H1 (cell line): ENCODE data around the gene MORN5. TPM values are rescaled to one million over a fixed set of nuclear protein-coding genes. Genes with fewer than 3 reads are reported as not detected.

Experiments used
- CTCF ChIA-PET: fragments of 300-600 bp; sonication (Branson Sonifier 250); formaldehyde crosslinking; loops from one replicate; lab custom pipeline; 2021; ENCODE audit not compliant: partially characterized antibody; lab: Charles Lee
- POLR2A ChIA-PET: fragments of 300-600 bp; sonication (Branson Sonifier 250); formaldehyde crosslinking; loops from one replicate; lab custom pipeline; 2021; ENCODE audit warnings: inconsistent platforms; ENCODE audit not compliant: partially characterized antibody; lab: Charles Lee
- DNase-seq, 2 experiments: peaks; one replicate each; pipeline versions ENCODE4 v3.0.0 to v3.0.0-alpha.2; 2010 to 2022; ENCODE audit warnings: low spot score in 2 of 2, low read depth in 1 of 2, mixed read lengths in 1 of 2
- FAIRE-seq: peaks from 2 replicates; lab custom pipeline; 2011; peaks lifted over from hg19 to GRCh38; lab: Jason Lieb, UNC
- H2AFZ ChIP-seq: 2 replicates; pipeline ENCODE4 v1.8.1; 2012; ENCODE audit warnings: low read length, inconsistent platforms
- H2AK5ac ChIP-seq: 2 replicates; pipeline ENCODE4 v1.6.1; 2013; ENCODE audit warnings: low read depth, low read length
- H2BK120ac ChIP-seq: replicated peaks from 2 replicates; pipeline ENCODE3; 2013; ENCODE audit warnings: low read depth, low read length, inconsistent platforms
- H2BK12ac ChIP-seq: 2 replicates; pipeline ENCODE4 v1.6.1; 2013; ENCODE audit warnings: low read depth, low read length
- H2BK15ac ChIP-seq: 2 replicates; pipeline ENCODE4 v1.6.1; 2013; ENCODE audit warnings: low read length
- H2BK20ac ChIP-seq: 2 replicates; pipeline ENCODE4 v1.6.1; 2013; ENCODE audit warnings: low read length
- H2BK5ac ChIP-seq: 2 replicates; pipeline ENCODE4 v1.6.1; 2013; ENCODE audit warnings: low read depth, low read length
- H3K14ac ChIP-seq: 2 replicates; pipeline ENCODE4 v1.6.1; 2013; ENCODE audit warnings: inconsistent platforms; ENCODE audit not compliant: insufficient read length
- H3K18ac ChIP-seq: 2 replicates; pipeline ENCODE4 v1.6.1; 2013; ENCODE audit warnings: low read length; ENCODE audit errors: extremely low read depth
- H3K23ac ChIP-seq: 2 replicates; pipeline ENCODE4 v1.6.1; 2013; ENCODE audit warnings: inconsistent platforms; ENCODE audit not compliant: insufficient read length
- H3K23me2 ChIP-seq: 2 replicates; pipeline ENCODE4 v1.6.1; 2013; ENCODE audit warnings: low read depth, low read length
- H3K27ac ChIP-seq: 2 replicates; pipeline ENCODE4 v1.6.1; 2011; ENCODE audit warnings: low read depth, low read length, inconsistent platforms
- H3K27me3 ChIP-seq, 4 experiments: replicated peaks in 1 of 4; 1 replicate in 1 of 4; 2 replicates in 3 of 4; pipeline versions ENCODE4 v1.6.1 to v1.8.1; 2011 to 2013; ENCODE audit warnings: low read length in 3 of 4, mild to moderate bottlenecking in 3 of 4, inconsistent platforms in 2 of 4, mixed read lengths in 2 of 4, moderate library complexity in 1 of 4; ENCODE audit not compliant: control insufficient read depth in 3 of 4, insufficient read depth in 3 of 4; ENCODE audit errors: extremely low read depth in 1 of 4
- H3K36me3 ChIP-seq, 4 experiments: 2 replicates each; pipeline versions ENCODE4 v1.6.1 to v1.8.1; 2011 to 2013; ENCODE audit warnings: mild to moderate bottlenecking in 4 of 4, low read length in 3 of 4, moderate library complexity in 2 of 4, control low read depth in 1 of 4, inconsistent platforms in 1 of 4; ENCODE audit not compliant: insufficient read depth in 4 of 4, control insufficient read depth in 2 of 4
- H3K4ac ChIP-seq: replicated peaks from 2 replicates; pipeline ENCODE3; 2013; ENCODE audit warnings: low read length, low read depth, mixed read lengths, inconsistent platforms; ENCODE audit not compliant: insufficient read length
- H3K4me1 ChIP-seq, 4 experiments: replicated peaks in 1 of 4; 1 replicate in 1 of 4; 2 replicates in 3 of 4; pipeline versions ENCODE4 v1.6.1 to v1.8.1; 2011 to 2013; ENCODE audit warnings: low read length in 3 of 4, inconsistent platforms in 2 of 4, mixed read lengths in 1 of 4; ENCODE audit not compliant: insufficient read depth in 4 of 4, control insufficient read depth in 3 of 4
- H3K4me2 ChIP-seq, 2 experiments: 2 replicates each; pipeline versions ENCODE4 v1.6.1 to v1.8.1; 2011 to 2013; ENCODE audit warnings: low read depth in 2 of 2, low read length in 2 of 2, control low read depth in 1 of 2, inconsistent platforms in 1 of 2, mild to moderate bottlenecking in 1 of 2; ENCODE audit not compliant: insufficient read depth in 1 of 2
- H3K4me3 ChIP-seq, 4 experiments: fragments of 200-600, 300-600 bp in 1 of 4; sonication (generic), shearing (Covaris generic), sonication (Bioruptor Twin) in 1 of 4; 2 replicates each; pipeline versions ENCODE4 v1.5.1 to v1.8.1; 2011 to 2016; ENCODE audit warnings: low read length in 4 of 4, low read depth in 3 of 4, control low read depth in 2 of 4, inconsistent platforms in 2 of 4, mild to moderate bottlenecking in 2 of 4, mixed read lengths in 1 of 4, moderate library complexity in 1 of 4; ENCODE audit not compliant: insufficient read depth in 2 of 4; ENCODE audit errors: extremely low read depth in 1 of 4
- H3K56ac ChIP-seq: replicated peaks from 2 replicates; pipeline ENCODE3; 2013; ENCODE audit warnings: low read depth, mild to moderate bottlenecking, mixed read lengths, low read length, inconsistent platforms; ENCODE audit not compliant: insufficient read length
- H3K79me1 ChIP-seq: 2 replicates; pipeline ENCODE4 v1.6.1; 2013; ENCODE audit warnings: low read depth, low read length, control low read depth
- H3K79me2 ChIP-seq, 2 experiments: 2 replicates each; pipeline versions ENCODE4 v1.6.1 to v1.8.1; 2012 to 2013; ENCODE audit warnings: low read length in 2 of 2, mild to moderate bottlenecking in 2 of 2, inconsistent platforms in 1 of 2; ENCODE audit not compliant: insufficient read depth in 2 of 2, control insufficient read depth in 1 of 2
- H3K9ac ChIP-seq, 4 experiments: replicated peaks in 1 of 4; 1 replicate in 1 of 4; 2 replicates in 3 of 4; pipeline versions ENCODE4 v1.6.1 to v1.8.1; 2011 to 2013; ENCODE audit warnings: low read depth in 3 of 4, low read length in 3 of 4, control low read depth in 2 of 4, mild to moderate bottlenecking in 2 of 4, moderate library complexity in 2 of 4, inconsistent platforms in 1 of 4; ENCODE audit errors: extremely low read depth in 1 of 4
- H3K9me3 ChIP-seq, 2 experiments: 2 replicates each; pipeline versions ENCODE4 v1.6.1 to v1.8.1; 2012 to 2013; ENCODE audit warnings: mild to moderate bottlenecking in 2 of 2, moderate library complexity in 2 of 2, control low read depth in 1 of 2, inconsistent platforms in 1 of 2, low read depth in 1 of 2, low read length in 1 of 2, mixed read lengths in 1 of 2; ENCODE audit not compliant: insufficient read depth in 2 of 2
- H4K20me1 ChIP-seq, 2 experiments: replicated peaks in 1 of 2; 2 replicates each; pipeline versions ENCODE3 to v1.8.1; 2011 to 2013; ENCODE audit warnings: inconsistent platforms in 2 of 2, low read length in 2 of 2, mild to moderate bottlenecking in 1 of 2; ENCODE audit not compliant: insufficient read depth in 2 of 2, control insufficient read depth in 1 of 2
- H4K5ac ChIP-seq: 2 replicates; pipeline ENCODE4 v1.6.1; 2013; ENCODE audit warnings: low read length, low read depth, mixed read lengths, inconsistent platforms; ENCODE audit not compliant: insufficient read length
- H4K8ac ChIP-seq: 2 replicates; pipeline ENCODE4 v1.8.0; 2013; ENCODE audit warnings: mild to moderate bottlenecking, moderate library complexity, low read length, inconsistent platforms; ENCODE audit not compliant: insufficient read depth; ENCODE audit errors: extremely low read depth
- H4K91ac ChIP-seq: replicated peaks from 2 replicates; pipeline ENCODE3; 2013; ENCODE audit warnings: low read length, mixed read lengths, inconsistent platforms; ENCODE audit not compliant: insufficient read length
- ASH2L ChIP-seq: fragments of 200-600, 300-600 bp; sonication (generic); IDR thresholded peaks from one replicate; pipeline ENCODE4 v1.7.1; 2017; ENCODE audit warnings: low read length
- ATF3 ChIP-seq: IDR thresholded peaks from 2 replicates; pipeline ENCODE4 v1.6.1; 2011; ENCODE audit warnings: low read depth, mild to moderate bottlenecking, low read length; ENCODE audit not compliant: insufficient read depth
- CBX5 ChIP-seq: fragments of 300-800, 300-1000 bp; sonication (generic); IDR thresholded peaks from 2 replicates; pipeline ENCODE4 v1.7.1; 2016; ENCODE audit warnings: antibody characterized with exemption, low read length, low read depth
- EZH2 ChIP-seq: fragments of 200-600 bp; sonication (generic); IDR thresholded peaks from 2 replicates; pipeline ENCODE4 v1.7.1; 2012; ENCODE audit warnings: low read depth, mild to moderate bottlenecking, moderate library complexity, low read length, inconsistent platforms; ENCODE audit not compliant: severe bottlenecking
- KDM5A ChIP-seq: fragments of 200-600 bp; IDR thresholded peaks from 2 replicates; pipeline ENCODE4 v1.7.1; 2012; ENCODE audit warnings: mild to moderate bottlenecking, low read length, inconsistent platforms, mixed read lengths
- NANOG ChIP-seq: IDR thresholded peaks from 2 replicates; pipeline ENCODE4 v1.6.1; 2011; ENCODE audit warnings: low read length, low read depth, mild to moderate bottlenecking, inconsistent platforms; ENCODE audit not compliant: insufficient read depth, poor library complexity, severe bottlenecking
- SIX5 ChIP-seq: IDR thresholded peaks from 2 replicates; pipeline ENCODE4 v1.6.1; 2011; ENCODE audit warnings: mild to moderate bottlenecking, low read depth, low read length
- SP2 ChIP-seq: IDR thresholded peaks from 2 replicates; pipeline ENCODE4 v1.6.1; 2012; ENCODE audit warnings: mild to moderate bottlenecking, low read length, inconsistent platforms
- SP4 ChIP-seq: IDR thresholded peaks from 2 replicates; pipeline ENCODE4 v1.6.1; 2012; ENCODE audit warnings: low read length, inconsistent platforms
- TEAD4 ChIP-seq: IDR thresholded peaks from 2 replicates; pipeline ENCODE4 v1.6.1; 2012; ENCODE audit warnings: low read depth, low read length, inconsistent platforms, mixed read lengths
- YY1 ChIP-seq: IDR thresholded peaks from 2 replicates; pipeline ENCODE4 v1.6.1; 2011; ENCODE audit warnings: low read depth, mild to moderate bottlenecking, low read length
- WGBS, 2 experiments: shearing (Covaris generic) in 1 of 2; methylation state at CpG; one replicate each; pipeline versions ENCODE4 v1.1.6 to v1.1.7; 2013 to 2015; ENCODE audit warnings: low lambda C conversion rate in 2 of 2, mixed read lengths in 2 of 2, inconsistent platforms in 1 of 2, low coverage in 1 of 2, missing lambda C conversion rate in 1 of 2; ENCODE audit not compliant: insufficient replicate concordance in 2 of 2, insufficient coverage in 1 of 2, insufficient read length in 1 of 2; ENCODE audit errors: extremely low coverage in 1 of 2, missing lambda C conversion rate in 1 of 2; 5-methylcytosine and 5-hydroxymethylcytosine counted together
- polyA plus RNA-seq, 7 experiments: library from polyadenylated mRNA; depleted of rRNA in 3 of 7; stranded (reverse) in 5 of 7; unstranded in 2 of 7; fragments of >200 nt in 5 of 7; fragments of 200-250 nt in 2 of 7; gene quantifications; 1 replicate in 5 of 7; 2 replicates in 1 of 7; 4 replicates in 1 of 7; pipeline versions ENCODE4 v1.2.1 to v1.2.3, GENCODE V29; 2011 to 2013; ENCODE audit warnings: missing spikeins in 2 of 7, mixed read lengths in 2 of 7
- total RNA-seq: library from RNA; stranded (reverse); fragmentation: NEBNext Ultra II Directional; extraction: Animal tissue kit (Norgen Biotek cat#: 25700); gene quantifications from 2 replicates; pipeline ENCODE4 v1.2.1, GENCODE V29; 2021

MORN5 gene
- total and polyA plus RNA-seq, 2 of the 8 experiments (the other 6 are each of a cell fraction or from before 2014, with no cell fraction given), result not detected

GRCh38 chr9:122246666-122247065 is 87.0 kb downstream of the MORN5 start:
- Histone ChIP-seq H3K27ac (no peak overlapping the region), H3K14ac (no peak overlapping the region), H3K36me3 (peaks cover 2 to 54% (median 25%) of the 10 kb centered on the region in 4 experiments; a peak in 7 of 8 replicates), H3K79me1 (no peaks in the 10 kb centered on the region), H2BK120ac (no peak overlapping the region), H2BK5ac (no peak overlapping the region), H3K4me3 (no peak overlapping the region), H4K8ac (no peak overlapping the region), H3K18ac (no peak overlapping the region), H2AK5ac (no peak overlapping the region), H3K9ac (no peak overlapping the region), H2BK12ac (no peak overlapping the region), H2BK20ac (no peak overlapping the region), H4K91ac (no peak overlapping the region), H3K4me2 (no peak overlapping the region), H3K79me2 (no peaks in the 10 kb centered on the region; a peak in 1 of 4 replicates), H3K4me1 (no peaks in the 10 kb centered on the region), H4K5ac (no peak overlapping the region), H2BK15ac (no peak overlapping the region), H2AFZ (no peak overlapping the region), H3K9me3 (no peaks in the 10 kb centered on the region), H3K23ac (no peak overlapping the region), H4K20me1 (peaks cover 0 to 6% of the 10 kb centered on the region in 2 experiments)
- POLR2A ChIA-PET, result interaction anchor here (0.6 to 1.3 kb wide), 3 partner anchors 20 to 92 kb away, joined by 3 to 5 read pairs (median 3); no protein-coding TSS in a partner anchor
- 81% methylated on average over 3 of the region's 3 CpGs; no CpG with 5 or more reads in 1 of the 2 experiments for WGBS, 2 experiments
- DNase-seq, result no peak
- CTCF ChIA-PET, result interaction anchor here (0.6 to 0.9 kb wide), 2 partner anchors 18 to 110 kb away, joined by 3 to 4 read pairs; partner anchors contain the start of genes MRRF and RBM18
- FAIRE-seq, result no peak
- TF ChIP-seq ATF3 (no peak), SP2 (no peak), EZH2 (no peak), SIX5 (no peak), TEAD4 (no peak), CBX5 (no peak), ASH2L (no peak), KDM5A (no peak), NANOG (no peak), YY1 (no peak), SP4 (no peak)
- TF ChIP-seq, all 59 proteins: peak for 0
- H3K4ac ChIP-seq, result no peak overlapping the region
- no peaks in the 10 kb centered on the region for H3K23me2 ChIP-seq
- H3K27me3 ChIP-seq, result no peaks in the 10 kb centered on the region
- no peak overlapping the region for H3K56ac ChIP-seq
